SK-N-SH (cell line): ENCODE measurements around the gene KCTD15. TPM values are rescaled to one million over a fixed set of nuclear protein-coding genes. Genes with fewer than 3 reads are reported as not detected.
A peak's percentile ranks its signal among the peaks of the same experiment; 100 is the strongest.

ENCODE experiments used
- CTCF ChIA-PET: fragments of 300-600, 350-600 bp; formaldehyde crosslinking; extraction: SDS; loops from one replicate; lab custom pipeline; 2021; lab: Yijun Ruan, JAX
- POLR2A ChIA-PET: fragments of 350-600 bp; sonication (Branson Sonifier 250); formaldehyde crosslinking; extraction: SDS; loops from one replicate; lab custom pipeline; 2020; ENCODE audit warnings: antibody characterized with exemption, inconsistent platforms; lab: Yijun Ruan, JAX
- DNase-seq: peaks from one replicate; pipeline ENCODE4 v3.0.0; 2012
- H2AFZ ChIP-seq: fragments of 200-600 bp; sonication (generic); 2 replicates; pipeline ENCODE4 v1.8.1; 2016; ENCODE audit warnings: antibody characterized with exemption, mild to moderate bottlenecking, low read depth
- H3F3A ChIP-seq: fragments of 200-600 bp; sonication (generic); replicated peaks from 2 replicates; pipeline ENCODE3; 2016; ENCODE audit warnings: antibody characterized with exemption, mild to moderate bottlenecking; ENCODE audit not compliant: insufficient read depth
- H3K27ac ChIP-seq, 2 experiments: fragments of 200-500 bp in 1 of 2; fragments of 200-600 bp in 1 of 2; sonication (Bioruptor generic) in 1 of 2; sonication (generic), shearing (Covaris generic) in 1 of 2; 2 replicates each; pipeline versions ENCODE4 v1.5.1 to v1.6.1; 2014 to 2016; ENCODE audit warnings: low read depth in 2 of 2, inconsistent platforms in 1 of 2, low read length in 1 of 2, mild to moderate bottlenecking in 1 of 2, mixed read lengths in 1 of 2
- H3K27me3 ChIP-seq: fragments of 200-600 bp; sonication (generic), shearing (Covaris generic); 2 replicates; pipeline ENCODE4 v1.6.1; 2016; ENCODE audit warnings: mixed run types; ENCODE audit not compliant: insufficient read depth
- H3K36me3 ChIP-seq, 2 experiments: fragments of 200-500 bp in 1 of 2; fragments of 200-600 bp in 1 of 2; sonication (Bioruptor generic) in 1 of 2; sonication (generic) in 1 of 2; replicated peaks in 1 of 2; 2 replicates each; pipeline versions ENCODE3 to v1.5.1; 2014 to 2016; ENCODE audit warnings: low read length in 1 of 2, mild to moderate bottlenecking in 1 of 2; ENCODE audit not compliant: insufficient read depth in 2 of 2, control insufficient read depth in 1 of 2
- H3K4me1 ChIP-seq, 2 experiments: fragments of 200-500 bp in 1 of 2; fragments of 200-600 bp in 1 of 2; sonication (Bioruptor generic) in 1 of 2; sonication (generic), shearing (Covaris generic) in 1 of 2; 2 replicates each; pipeline versions ENCODE4 v1.5.1 to v1.6.1; 2014 to 2016; ENCODE audit warnings: low read depth in 1 of 2, low read length in 1 of 2, mixed run types in 1 of 2; ENCODE audit not compliant: insufficient read depth in 2 of 2, control insufficient read depth in 1 of 2
- H3K4me2 ChIP-seq: fragments of 200-600 bp; sonication (generic), shearing (Covaris generic); 2 replicates; pipeline ENCODE4 v1.6.1; 2017; ENCODE audit warnings: mixed run types
- H3K4me3 ChIP-seq, 2 experiments: fragments of 200-500 bp in 1 of 2; fragments of 200-600 bp in 1 of 2; sonication (Bioruptor generic) in 1 of 2; sonication (generic), shearing (Covaris generic) in 1 of 2; 2 replicates each; pipeline versions ENCODE4 v1.5.1 to v1.8.1; 2014 to 2016; ENCODE audit warnings: low read depth in 2 of 2, inconsistent platforms in 1 of 2, low read length in 1 of 2, mild to moderate bottlenecking in 1 of 2, mixed read lengths in 1 of 2, moderate library complexity in 1 of 2
- H3K79me2 ChIP-seq: fragments of 200-600 bp; sonication (generic); 2 replicates; pipeline ENCODE4 v1.8.1; 2017; ENCODE audit warnings: mild to moderate bottlenecking; ENCODE audit not compliant: insufficient read depth
- H3K9ac ChIP-seq: fragments of 200-600 bp; sonication (generic); 2 replicates; pipeline ENCODE4 v1.6.1; 2017; ENCODE audit warnings: mixed run types
- H3K9me2 ChIP-seq: fragments of 200-600 bp; sonication (generic); 2 replicates; pipeline ENCODE4 v1.6.1; 2017; ENCODE audit warnings: mixed run types
- H3K9me3 ChIP-seq: fragments of 200-600 bp; sonication (generic); 2 replicates; pipeline ENCODE4 v1.6.1; 2017; ENCODE audit warnings: mixed run types, mild to moderate bottlenecking, moderate library complexity
- H4K20me1 ChIP-seq: fragments of 200-600 bp; sonication (generic); 2 replicates; pipeline ENCODE4 v1.6.1; 2017; ENCODE audit warnings: mild to moderate bottlenecking, mixed run types; ENCODE audit not compliant: insufficient read depth
- EP300 ChIP-seq, 2 experiments: IDR thresholded peaks; 2 replicates each; pipeline versions ENCODE4 v1.4.0 to v1.6.1; 2012; ENCODE audit warnings: borderline replicate concordance in 1 of 2, low read depth in 1 of 2, low read length in 1 of 2
- FOSL2 ChIP-seq: IDR thresholded peaks from 2 replicates; pipeline ENCODE4 v1.4.0; 2012; ENCODE audit warnings: low read depth, mild to moderate bottlenecking, moderate library complexity, borderline replicate concordance
- GABPA ChIP-seq: IDR thresholded peaks from 2 replicates; pipeline ENCODE4 v1.4.0; 2012; ENCODE audit warnings: low read depth, mild to moderate bottlenecking
- MXI1 ChIP-seq: IDR thresholded peaks from 2 replicates; pipeline ENCODE4 v1.6.1; 2012; ENCODE audit warnings: mild to moderate bottlenecking, low read depth, low read length, improper control_type of control experiment
- NRF1 ChIP-seq: IDR thresholded peaks from 2 replicates; pipeline ENCODE4 v1.6.1; 2012; ENCODE audit warnings: low read depth, mild to moderate bottlenecking, low read length
- PBX3 ChIP-seq: IDR thresholded peaks from 2 replicates; pipeline ENCODE4; 2012
- POLR2AphosphoS5 ChIP-seq: IDR thresholded peaks from 2 replicates; pipeline ENCODE4 v1.6.1; 2012; ENCODE audit warnings: low read depth, low read length
- REST ChIP-seq: IDR thresholded peaks from 2 replicates; pipeline ENCODE4 v1.6.1; 2012; ENCODE audit warnings: mild to moderate bottlenecking, low read depth, low read length, moderate library complexity
- RFX5 ChIP-seq: IDR thresholded peaks from 2 replicates; pipeline ENCODE4 v1.6.1; 2012; ENCODE audit warnings: mild to moderate bottlenecking, improper control_type of control experiment, low read length
- RXRA ChIP-seq: IDR thresholded peaks from 2 replicates; pipeline ENCODE4 v1.4.0; 2012; ENCODE audit warnings: low read depth, mild to moderate bottlenecking, borderline replicate concordance
- TAF1 ChIP-seq: IDR thresholded peaks from 2 replicates; pipeline ENCODE4 v1.6.1; 2012; ENCODE audit warnings: low read depth, mild to moderate bottlenecking, low read length, moderate library complexity, borderline replicate concordance
- TCF12 ChIP-seq: IDR thresholded peaks from 2 replicates; pipeline ENCODE4 v1.4.0; 2012
- TEAD4 ChIP-seq: IDR thresholded peaks from 2 replicates; pipeline ENCODE4 v1.4.0; 2012; ENCODE audit warnings: mild to moderate bottlenecking, borderline replicate concordance; ENCODE audit not compliant: insufficient read depth
- USF2 ChIP-seq: fragments of 150-350 bp; IDR thresholded peaks from 2 replicates; pipeline ENCODE4 v1.6.1; 2017; ENCODE audit warnings: antibody characterized with exemption, low read length, low read depth, borderline replicate concordance
- YY1 ChIP-seq: IDR thresholded peaks from 2 replicates; pipeline ENCODE4 v1.4.0; 2012; ENCODE audit warnings: low read depth, mild to moderate bottlenecking
- ZBTB33 ChIP-seq: IDR thresholded peaks from 2 replicates; pipeline ENCODE4 v1.4.0; 2012; ENCODE audit warnings: low read depth, borderline replicate concordance
- WGBS: methylation state at CpG from one replicate; pipeline ENCODE4 v1.1.6; 2017; ENCODE audit warnings: low lambda C conversion rate; 5-methylcytosine and 5-hydroxymethylcytosine counted together
- polyA plus RNA-seq, 3 experiments: library from polyadenylated mRNA; depleted of rRNA; stranded (reverse); fragments of >200 nt; gene quantifications; 2 replicates each; pipeline ENCODE4 v1.2.3, GENCODE V29; 2012

Gene KCTD15
- polyA plus RNA-seq, 1 of the 3 experiments (the other 2 are of a cell fraction), result 15.5 TPM

- TF ChIP-seq REST (no peak), EP300 (IDR thresholded peaks at IDR 0.05; ENCODE audit: borderline replicate concordance in 1 of 2, low read depth in 1 of 2, low read length in 1 of 2) (peak in 1 of 2 experiments; percentile 69; a peak in 2 of 4 replicates), TEAD4 (no peak), MXI1 (no peak), ZBTB33 (no peak), FOSL2 (no peak), RXRA (no peak)
Measured at GRCh38 chr19:33862981-33863380, 66.3 kb downstream of the KCTD15 start (continued).

GRCh38 chr19:33863436-33863835 lies 66.8 kb downstream of the KCTD15 start:
- Histone ChIP-seq H3F3A (no peaks in the 10 kb centered on the region), H3K9me3 (no peaks in the 10 kb centered on the region), H3K9me2 (no peaks in the 10 kb centered on the region), H4K20me1 (no peaks in the 10 kb centered on the region), H3K4me3 (no peak overlapping the region), H2AFZ (no peak overlapping the region), H3K36me3 (no peaks in the 10 kb centered on the region), H3K9ac (no peak overlapping the region), H3K4me2 (no peak overlapping the region), H3K27me3 (no peaks in the 10 kb centered on the region), H3K79me2 (no peaks in the 10 kb centered on the region), H3K4me1 (peaks cover 0 to 32% of the 10 kb centered on the region in 2 experiments; a peak in 1 of 4 replicates), H3K27ac (peak overlapping the region in 1 of 2 experiments; percentile 56; a peak in 2 of 4 replicates)
- CTCF ChIA-PET, result interaction anchor here (0.7 to 2.4 kb wide), 2 partner anchors 69 to 85 kb away, joined by 3 to 10 read pairs; no protein-coding TSS in a partner anchor
- POLR2A ChIA-PET, result interaction anchor here (1.4 kb wide), 1 partner anchor 66 kb away, joined by 11 read pairs; the partner anchor contains the start of gene KCTD15
- WGBS, result 67% methylated on average over 5 of the region's 5 CpGs
- TF ChIP-seq RFX5 (no peak), TCF12 (no peak), USF2 (no peak), YY1 (no peak), NRF1 (no peak), PBX3 (no peak), POLR2AphosphoS5 (no peak), FOSL2 (no peak), GABPA (no peak), TAF1 (no peak)
- DNase-seq, result no peak
